ENCODE results near the gene NPHP4. TPM values are rescaled to one million over a fixed set of nuclear protein-coding genes. Genes with fewer than 3 reads are reported as not detected.
"Not testable (repeated sequence)": the region's sequence is repeated elsewhere in the genome, so short reads cannot be mapped to it uniquely, and the experiment has no call there.

The NPHP4 gene
- total RNA-seq, 2 experiments from 2014 or later: 11.4 to 12.6 TPM

- H3K9me3 Mint-ChIP-seq: no peaks in the 10 kb centered on the region
- peaks cover 57% of the 10 kb centered on the region for H3K4me1 Mint-ChIP-seq
- no peak for DNase-seq
- H3K27me3 Mint-ChIP-seq: no peaks in the 10 kb centered on the region
- H3K36me3 Mint-ChIP-seq: peaks cover 57% of the 10 kb centered on the region
- peak overlapping the region; percentile 58 for H3K27ac Mint-ChIP-seq
- H3K4me3 Mint-ChIP-seq: peak overlapping the region; percentile 97
Measured at GRCh38 chr1:6029351-6029750, 37.1 kb upstream of the NPHP4 start.

- Mint-ChIP-seq H3K9me3 (no peaks in the 10 kb centered on the region), H3K27ac (peak overlapping the region; percentile 97), H3K4me3 (peak overlapping the region; percentile 97), H3K27me3 (no peaks in the 10 kb centered on the region), H3K4me1 (peaks cover 55% of the 10 kb centered on the region), H3K36me3 (peaks cover 56% of the 10 kb centered on the region)
- DNase-seq: peak; percentile 64
Measured at GRCh38 chr1:6028042-6028850, 36.0 kb upstream of the NPHP4 start.

- Mint-ChIP-seq H3K27ac (peak overlapping the region; percentile 97), H3K4me1 (peaks cover 48% of the 10 kb centered on the region), H3K36me3 (peaks cover 53% of the 10 kb centered on the region), H3K27me3 (no peaks in the 10 kb centered on the region), H3K4me3 (peak overlapping the region; percentile 97), H3K9me3 (no peaks in the 10 kb centered on the region)
- DNase-seq: peak; percentile 43
Measured at GRCh38 chr1:6027591-6027990, 35.4 kb upstream of the NPHP4 start.

GRCh38 chr1:6026095-6026809 is 34.0 kb upstream of the NPHP4 start:
- Mint-ChIP-seq H3K4me3 (peak overlapping the region; percentile 97), H3K4me1 (peaks cover 38% of the 10 kb centered on the region), H3K36me3 (peaks cover 46% of the 10 kb centered on the region), H3K27ac (peak overlapping the region; percentile 97), H3K9me3 (peaks cover 2% of the 10 kb centered on the region), H3K27me3 (no peaks in the 10 kb centered on the region)
- peak; percentile 96 for DNase-seq

GRCh38 chr1:6025269-6026094 is 33.3 kb upstream of the NPHP4 start:
- Mint-ChIP-seq H3K27me3 (no peaks in the 10 kb centered on the region), H3K4me3 (peak overlapping the region; percentile 97), H3K9me3 (peaks cover 2% of the 10 kb centered on the region), H3K36me3 (peaks cover 38% of the 10 kb centered on the region), H3K27ac (peak overlapping the region; percentile 97), H3K4me1 (peaks cover 30% of the 10 kb centered on the region)
- peak; percentile 28 for DNase-seq

- no peak overlapping the region for H3K27ac Mint-ChIP-seq
- no peak for DNase-seq
- H3K9me3 Mint-ChIP-seq: peaks cover 2% of the 10 kb centered on the region
- H3K36me3 Mint-ChIP-seq: peaks cover 28% of the 10 kb centered on the region
- H3K4me3 Mint-ChIP-seq: no peak overlapping the region
- no peaks in the 10 kb centered on the region for H3K27me3 Mint-ChIP-seq
- H3K4me1 Mint-ChIP-seq: peaks cover 19% of the 10 kb centered on the region
Measured at GRCh38 chr1:6024376-6024775, 32.2 kb upstream of the NPHP4 start.

- DNase-seq: no peak
Measured at GRCh38 chr1:6023346-6023745, 31.1 kb upstream of the NPHP4 start.

GRCh38 chr1:6022193-6022592 is 30.0 kb upstream of the NPHP4 start:
- Mint-ChIP-seq H3K4me1 (peaks cover 6% of the 10 kb centered on the region), H3K27me3 (no peaks in the 10 kb centered on the region), H3K9me3 (peaks cover 2% of the 10 kb centered on the region), H3K27ac (no peak overlapping the region), H3K36me3 (peaks cover 9% of the 10 kb centered on the region), H3K4me3 (no peak overlapping the region)
- DNase-seq: no peak

More at GRCh38 chr1:6023346-6023745, 31.1 kb upstream of the NPHP4 start:
- peaks cover 11% of the 10 kb centered on the region for H3K4me1 Mint-ChIP-seq
- H3K27me3 Mint-ChIP-seq: no peaks in the 10 kb centered on the region
- no peak overlapping the region for H3K27ac Mint-ChIP-seq
- H3K4me3 Mint-ChIP-seq: no peak overlapping the region
- H3K36me3 Mint-ChIP-seq: peaks cover 20% of the 10 kb centered on the region
- H3K9me3 Mint-ChIP-seq: peaks cover 2% of the 10 kb centered on the region

GRCh38 chr1:6019166-6019845 is 27.1 kb upstream of the NPHP4 start:
- H3K4me3 Mint-ChIP-seq: no peak overlapping the region
- no peaks in the 10 kb centered on the region for H3K36me3 Mint-ChIP-seq
- H3K27ac Mint-ChIP-seq: no peak overlapping the region
- H3K4me1 Mint-ChIP-seq: no peaks in the 10 kb centered on the region
- H3K27me3 Mint-ChIP-seq: no peaks in the 10 kb centered on the region
- H3K9me3 Mint-ChIP-seq: peaks cover 2% of the 10 kb centered on the region
- no peak for DNase-seq

GRCh38 chr1:6017654-6018053 is 25.4 kb upstream of the NPHP4 start:
- H3K27ac Mint-ChIP-seq, H3K4me3 Mint-ChIP-seq, H3K9me3 Mint-ChIP-seq, H3K27me3 Mint-ChIP-seq, H3K36me3 Mint-ChIP-seq, H3K4me1 Mint-ChIP-seq, DNase-seq: not testable (repeated sequence)

- no peaks in the 10 kb centered on the region for H3K4me1 Mint-ChIP-seq
- no peak for DNase-seq
Measured at GRCh38 chr1:6016191-6016865, 24.1 kb upstream of the NPHP4 start.

GRCh38 chr1:6014130-6014999 is 22.1 kb upstream of the NPHP4 start:
- no peaks in the 10 kb centered on the region for H3K9me3 Mint-ChIP-seq
- H3K4me3 Mint-ChIP-seq: no peak overlapping the region
- H3K4me1 Mint-ChIP-seq: peaks cover 4% of the 10 kb centered on the region
- no peak overlapping the region for H3K27ac Mint-ChIP-seq
- no peak for DNase-seq
- no peaks in the 10 kb centered on the region for H3K36me3 Mint-ChIP-seq
- no peaks in the 10 kb centered on the region for H3K27me3 Mint-ChIP-seq

More at GRCh38 chr1:6016191-6016865, 24.1 kb upstream of the NPHP4 start:
- Mint-ChIP-seq H3K36me3 (no peaks in the 10 kb centered on the region), H3K9me3 (no peaks in the 10 kb centered on the region), H3K27me3 (no peaks in the 10 kb centered on the region), H3K27ac (no peak overlapping the region), H3K4me3 (no peak overlapping the region)

- Mint-ChIP-seq H3K4me3 (no peak overlapping the region), H3K27ac (no peak overlapping the region), H3K9me3 (no peaks in the 10 kb centered on the region), H3K4me1 (peaks cover 5% of the 10 kb centered on the region), H3K27me3 (no peaks in the 10 kb centered on the region), H3K36me3 (no peaks in the 10 kb centered on the region)
- no peak for DNase-seq
Measured at GRCh38 chr1:6013491-6013890, 21.3 kb upstream of the NPHP4 start.

All from activated naive CD8-positive, alpha-beta T cell treated with anti-CD3 and anti-CD28 coated beads for 36 hours (primary cell).